NOMO-1 (cell line): ENCODE data around the gene TESK2.

Experiments used
- DNase-seq, 2 experiments: peaks; one replicate each; lab custom pipeline; 2025; ENCODE audit not compliant: unreplicated experiment in 2 of 2; lab: John Stamatoyannopoulos, UW

The TESK2 gene

GRCh38 chr1:45314266-45314665, 176.7 kb downstream of the TESK2 start:
- DNase-seq: no peak

- no peak for DNase-seq
These were observed 184.1 kb downstream of the TESK2 start for GRCh38 chr1:45306905-45307304.

GRCh38 chr1:45306319-45306718, 184.6 kb downstream of the TESK2 start:
- DNase-seq: peak in 1 of 2 experiments; percentile 28

- DNase-seq: no peak
These were observed 185.7 kb downstream of the TESK2 start for GRCh38 chr1:45305231-45305630.

- no peak for DNase-seq
These were observed 186.5 kb downstream of the TESK2 start for GRCh38 chr1:45304311-45305081.

GRCh38 chr1:45303520-45304310, 187.2 kb downstream of the TESK2 start:
- peak; percentile 92 to 98 for DNase-seq

GRCh38 chr1:45302505-45303150, 188.3 kb downstream of the TESK2 start:
- DNase-seq: no peak

GRCh38 chr1:45300669-45300997, 190.3 kb downstream of the TESK2 start:
- DNase-seq: no peak

GRCh38 chr1:45299981-45300668, 190.8 kb downstream of the TESK2 start:
- peak; percentile 49 to 61 for DNase-seq

- no peak for DNase-seq
These were observed 191.7 kb downstream of the TESK2 start for GRCh38 chr1:45299296-45299695.

GRCh38 chr1:45297666-45298356, 193.2 kb downstream of the TESK2 start:
- DNase-seq: no peak
